ENCODE measurements around the gene RAB41. TPM values are rescaled to one million over a fixed set of nuclear protein-coding genes. Genes with fewer than 3 reads are reported as not detected.
"Not testable (repeated sequence)": the region's sequence is repeated elsewhere in the genome, so short reads cannot be mapped to it uniquely, and the experiment has no call there.

RAB41 gene
- total RNA-seq, 2 donors from 2014 or later: not detected

DNA sequence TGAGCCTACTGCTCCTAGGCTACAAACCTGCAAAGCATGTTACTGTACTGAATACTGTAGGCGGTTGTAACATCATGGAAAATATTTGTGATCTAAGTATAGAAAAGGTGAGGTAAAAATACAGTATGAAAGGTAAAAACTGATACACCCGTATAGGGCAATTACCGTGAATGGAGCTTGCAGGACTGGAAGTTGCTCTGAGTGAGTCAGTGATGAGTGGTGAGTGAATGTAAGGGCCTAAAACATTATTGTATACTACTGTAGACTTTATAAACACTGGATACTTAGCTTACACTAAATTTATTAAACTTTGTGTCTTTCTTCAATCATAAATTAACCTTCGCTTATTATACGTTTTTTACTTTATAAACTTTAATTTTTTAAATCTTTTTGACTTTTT, 11.6 kb downstream of the RAB41 start:
- Histone ChIP-seq H3K36me3 (no peaks in the 10 kb centered on the region), H3K4me1 (peaks cover 0 to 11% of the 10 kb centered on the region in 2 donors), H3K9me3 (no peaks in the 10 kb centered on the region), H3K27me3 (no peaks in the 10 kb centered on the region), H3K27ac (no peak overlapping the region), H3K4me3 (no peak overlapping the region)
- DNase-seq (ENCODE audit: low spot score): no peak
- TF ChIP-seq, protein P1, sequence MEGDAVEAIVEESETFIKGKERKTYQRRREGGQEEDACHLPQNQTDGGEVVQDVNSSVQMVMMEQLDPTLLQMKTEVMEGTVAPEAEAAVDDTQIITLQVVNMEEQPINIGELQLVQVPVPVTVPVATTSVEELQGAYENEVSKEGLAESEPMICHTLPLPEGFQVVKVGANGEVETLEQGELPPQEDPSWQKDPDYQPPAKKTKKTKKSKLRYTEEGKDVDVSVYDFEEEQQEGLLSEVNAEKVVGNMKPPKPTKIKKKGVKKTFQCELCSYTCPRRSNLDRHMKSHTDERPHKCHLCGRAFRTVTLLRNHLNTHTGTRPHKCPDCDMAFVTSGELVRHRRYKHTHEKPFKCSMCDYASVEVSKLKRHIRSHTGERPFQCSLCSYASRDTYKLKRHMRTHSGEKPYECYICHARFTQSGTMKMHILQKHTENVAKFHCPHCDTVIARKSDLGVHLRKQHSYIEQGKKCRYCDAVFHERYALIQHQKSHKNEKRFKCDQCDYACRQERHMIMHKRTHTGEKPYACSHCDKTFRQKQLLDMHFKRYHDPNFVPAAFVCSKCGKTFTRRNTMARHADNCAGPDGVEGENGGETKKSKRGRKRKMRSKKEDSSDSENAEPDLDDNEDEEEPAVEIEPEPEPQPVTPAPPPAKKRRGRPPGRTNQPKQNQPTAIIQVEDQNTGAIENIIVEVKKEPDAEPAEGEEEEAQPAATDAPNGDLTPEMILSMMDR (IDR thresholded peaks at IDR 0.05): no peak

DNA sequence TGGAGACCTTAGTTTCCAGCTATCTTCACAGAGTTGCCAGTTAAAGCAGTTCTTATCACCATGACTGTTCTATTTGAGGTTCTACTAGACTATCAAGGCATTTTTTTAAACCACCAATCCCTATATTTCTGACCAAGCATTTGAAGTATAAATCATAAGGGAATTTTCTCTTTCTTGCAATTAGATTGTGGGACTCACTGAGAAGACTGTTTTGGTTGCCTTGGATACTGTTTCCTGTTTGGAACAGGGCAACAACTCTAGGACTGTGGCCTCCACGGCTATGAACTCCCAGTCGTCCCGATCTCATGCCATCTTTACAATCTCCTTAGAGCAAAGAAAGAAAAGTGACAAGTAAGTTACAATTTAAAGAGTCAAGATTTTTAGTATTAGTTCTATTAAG, 19.7 kb downstream of the RAB41 start:
- Histone ChIP-seq H3K9me3 (no peaks in the 10 kb centered on the region), H3K36me3 (no peaks in the 10 kb centered on the region), H3K4me1 (no peaks in the 10 kb centered on the region), H3K27me3 (no peaks in the 10 kb centered on the region), H3K4me3 (no peak overlapping the region), H3K27ac (no peak overlapping the region)
- TF ChIP-seq, protein P1 (IDR thresholded peaks at IDR 0.05): no peak
- DNase-seq (ENCODE audit: low spot score): no peak

DNA sequence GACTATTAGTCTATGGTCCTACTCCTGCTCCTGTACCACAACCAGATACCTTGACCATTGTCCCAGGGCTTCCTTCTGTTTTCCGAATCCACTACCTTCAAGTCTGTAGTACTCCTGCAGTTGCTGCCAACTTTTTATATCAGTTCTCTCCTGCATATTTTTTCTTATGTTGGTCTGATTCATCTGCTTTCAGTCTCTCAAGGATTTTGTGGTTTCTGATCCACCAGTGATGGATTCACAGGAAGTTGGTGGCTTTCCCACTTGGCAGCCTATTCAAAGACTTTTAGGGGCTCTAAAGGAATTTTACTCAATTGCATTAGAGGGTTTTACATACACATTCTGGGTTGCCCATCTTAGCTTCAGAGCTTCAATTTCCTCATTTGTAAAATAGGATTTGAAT, 31.5 kb downstream of the RAB41 start:
- TF ChIP-seq, protein P1 (IDR thresholded peaks at IDR 0.05): no peak
- no peaks in the 10 kb centered on the region for H3K36me3 ChIP-seq
- no peaks in the 10 kb centered on the region for H3K4me1 ChIP-seq
- H3K27ac ChIP-seq: no peak overlapping the region
- no peaks in the 10 kb centered on the region for H3K27me3 ChIP-seq
- peaks cover 0 to 10% of the 10 kb centered on the region in 2 donors for H3K9me3 ChIP-seq
- no peak for DNase-seq (ENCODE audit: low spot score)
- H3K4me3 ChIP-seq: no peak overlapping the region

DNA sequence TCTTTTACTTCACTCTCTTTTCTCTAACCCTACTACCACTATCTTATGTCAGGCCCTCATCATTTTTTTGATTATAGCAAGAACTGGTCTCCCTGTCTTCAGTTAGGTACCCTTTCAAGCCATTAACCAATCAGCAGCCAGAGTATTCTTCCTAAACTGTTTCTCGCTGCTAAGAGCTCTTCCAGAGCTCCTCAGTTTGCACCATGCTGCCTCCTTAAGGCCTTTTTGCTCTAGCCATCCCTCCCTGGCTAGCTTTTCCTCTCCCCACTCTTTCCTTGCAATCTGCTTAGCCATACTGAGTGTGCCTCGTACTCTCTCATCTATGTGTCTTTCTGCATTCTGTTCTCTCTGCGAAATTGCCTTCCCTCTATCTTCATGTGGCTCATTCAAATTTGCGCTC, 40.8 kb downstream of the RAB41 start:
- TF ChIP-seq, protein P1 (IDR thresholded peaks at IDR 0.05): no peak

DNA sequence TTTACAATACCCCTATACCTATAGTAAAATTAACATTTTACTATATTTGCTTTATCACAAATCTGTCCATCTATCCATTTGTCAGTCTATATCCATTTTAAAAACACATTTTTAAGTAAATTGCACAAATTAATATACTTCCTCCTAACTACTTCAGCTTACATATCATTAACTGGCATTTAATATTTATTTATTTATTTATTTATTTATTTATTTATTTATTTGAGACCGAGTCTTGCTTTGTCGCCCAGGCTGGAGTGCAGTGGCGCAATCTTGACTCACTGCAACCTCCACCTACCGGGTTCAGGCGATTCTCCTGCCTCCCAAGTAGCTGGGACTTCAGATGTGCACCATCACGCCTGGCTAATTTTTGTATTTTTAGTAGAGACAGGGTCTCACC, 41.7 kb downstream of the RAB41 start:
- DNase-seq (ENCODE audit: low spot score); H3K36me3 ChIP-seq; H3K27me3 ChIP-seq; H3K4me3 ChIP-seq; H3K27ac ChIP-seq; H3K9me3 ChIP-seq; H3K4me1 ChIP-seq: not testable (repeated sequence)

More for the DNA sequence above, 40.8 kb downstream of the RAB41 start:
- DNase-seq (ENCODE audit: low spot score): no peak
- no peaks in the 10 kb centered on the region for H3K4me1 ChIP-seq
- no peaks in the 10 kb centered on the region for H3K36me3 ChIP-seq
- H3K27me3 ChIP-seq: no peaks in the 10 kb centered on the region
- no peak overlapping the region for H3K27ac ChIP-seq
- H3K4me3 ChIP-seq: no peak overlapping the region
- H3K9me3 ChIP-seq: no peaks in the 10 kb centered on the region

DNA sequence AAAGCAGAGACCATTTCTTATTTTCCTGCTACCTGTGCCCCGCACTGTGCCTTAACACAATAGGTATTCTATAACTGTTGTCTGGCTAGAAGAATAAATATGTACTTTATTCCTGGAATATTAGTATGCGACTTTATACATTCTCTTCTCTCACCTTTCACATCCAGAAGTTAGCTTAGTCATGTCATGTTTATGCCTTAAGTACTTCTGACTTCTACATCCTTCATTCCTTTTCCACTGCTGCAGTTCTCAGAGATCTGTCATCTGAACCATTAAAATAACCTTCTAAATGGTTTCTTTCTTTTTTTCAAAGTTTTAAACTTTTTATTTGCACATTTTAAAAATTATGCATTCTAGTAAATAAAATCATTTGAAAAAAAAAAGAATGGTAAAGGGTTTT, 42.4 kb downstream of the RAB41 start:
- H3K4me1 ChIP-seq: no peaks in the 10 kb centered on the region
- no peak overlapping the region for H3K4me3 ChIP-seq
- H3K27ac ChIP-seq: no peak overlapping the region
- DNase-seq (ENCODE audit: low spot score): no peak
- H3K9me3 ChIP-seq: no peaks in the 10 kb centered on the region
- H3K36me3 ChIP-seq: no peaks in the 10 kb centered on the region
- TF ChIP-seq, protein P1 (IDR thresholded peaks at IDR 0.05): no peak
- H3K27me3 ChIP-seq: no peaks in the 10 kb centered on the region

Data from right atrium auricular region (tissue), 2 donors.